Measurements from ENCODE around the gene DGKK. TPM values are rescaled to one million over a fixed set of nuclear protein-coding genes. Genes with fewer than 3 reads are reported as not detected.

Gene DGKK
- total and polyA plus RNA-seq, 2 of the 13 experiments (the other 11 are each of a cell fraction or from before 2014, with no cell fraction given), result 11.0 to 24.0 TPM

- TF ChIP-seq SOX6 (IDR thresholded peaks at IDR 0.05) (no peak), SOX6 (CRISPR knock-in tag; IDR thresholded peaks at IDR 0.05) (peak; percentile 68), MLXIP (CRISPR knock-in tag; IDR thresholded peaks at IDR 0.05; ENCODE audit: borderline replicate concordance) (no peak), SNRNP70 (IDR thresholded peaks at IDR 0.05; ENCODE audit: low read depth, low read length) (no peak), DRAP1 (CRISPR knock-in tag; IDR thresholded peaks at IDR 0.05) (peak; percentile 48), ELF3 (CRISPR knock-in tag; IDR thresholded peaks at IDR 0.05) (0 out of 2 replicates have a peak, but pooled peaks have one; percentile 16), EHMT2 (IDR thresholded peaks at IDR 0.05; ENCODE audit: borderline replicate concordance, low read depth, low read length) (0 out of 2 replicates have a peak, but pooled peaks have one; percentile 19), ZNF709 (CRISPR knock-in tag; IDR thresholded peaks at IDR 0.05) (no peak), SAP130 (CRISPR knock-in tag; IDR thresholded peaks at IDR 0.05; ENCODE audit: low read depth) (peak; percentile 17; the same call in 1 of the 2 replicates)
Measured at GRCh38 chrX:50432829-50433289, 37.8 kb downstream of the DGKK start (continued).

GRCh38 chrX:50431623-50432022, 39.0 kb downstream of the DGKK start:
- H2AFZ ChIP-seq (ENCODE audit: low read length), result no peak overlapping the region
- H3K27ac ChIP-seq (ENCODE audit: extremely low read length, insufficient read depth, low read length), result peak overlapping the region; percentile 87
- no CpG with 5 or more reads among the region's 3 CpGs for WGBS (ENCODE audit: low lambda C conversion rate)
- FAIRE-seq (peak; percentile 100), DNase-seq (ENCODE audit: low spot score) (peak; percentile 83), ATAC-seq (peak; percentile 63)
- peaks cover 79% of the 10 kb centered on the region for H3K4me1 ChIP-seq (ENCODE audit: insufficient read depth, low read length)
- H3K9ac ChIP-seq (ENCODE audit: insufficient read depth, low read depth, low read length), result peak overlapping the region; percentile 53
- H3K4me3 ChIP-seq (replicated peaks in 1 of 3; ENCODE audit: insufficient read depth in 1 of 3, low read depth in 2 of 3, low read length in 3 of 3), result peak overlapping the region; percentile 54 to 58 (median 58)
- in situ Hi-C loops (cut with HindIII; ENCODE audit: extremely low pct_ligation_motif_present, low pct_unique_long_range_greater_than_20kb) (no loop called here), intact Hi-C loops (cut with micrococcal nuclease; ENCODE audit: unreplicated experiment) (loop anchor here (2.0 to 5.0 kb wide), 2 partner anchors 15 to 41 kb away; partner anchors contain the start of gene DGKK)
- no peaks in the 10 kb centered on the region for H4K20me1 ChIP-seq (ENCODE audit: insufficient read depth, low read length)
- ChIA-PET CTCF (ENCODE audit: low intra/inter-chr PET ratio, low total read pairs) (no interaction called here), POLR2A (no interaction called here)
- peak overlapping the region; percentile 86 for H3K4me2 ChIP-seq (ENCODE audit: low read depth, low read length)
- no peaks in the 10 kb centered on the region for H3K36me3 ChIP-seq (replicated peaks in 1 of 2; ENCODE audit: control insufficient read depth in 1 of 2, insufficient read depth in 2 of 2, low read length in 2 of 2)
- no TSS peak for BruUV-seq (replicated peaks)
- no peaks in the 10 kb centered on the region for H3K9me3 ChIP-seq (ENCODE audit: low read length)
- peaks cover 30% of the 10 kb centered on the region for H3K79me2 ChIP-seq (ENCODE audit: insufficient read depth, low read length)
- no peaks in the 10 kb centered on the region for H3K27me3 ChIP-seq (ENCODE audit: control insufficient read depth in 1 of 2, insufficient read depth in 2 of 2, low read length in 2 of 2)
- TF ChIP-seq HDAC1 (CRISPR knock-in tag; IDR thresholded peaks at IDR 0.05), result peak; percentile 60; the same call in 1 of the 2 replicates
- no peak for TF ChIP-seq ZNF512 (CRISPR knock-in tag; IDR thresholded peaks at IDR 0.05)
- TF ChIP-seq KMT2B (CRISPR knock-in tag; IDR thresholded peaks at IDR 0.05), result 0 out of 2 replicates have a peak, but pooled peaks have one; percentile 16
- TF ChIP-seq ZFX (CRISPR knock-in tag; IDR thresholded peaks at IDR 0.05; ENCODE audit: low read depth), result no peak
- peak; percentile 48; the same call in 1 of the 2 replicates for TF ChIP-seq TBX2 (CRISPR knock-in tag; IDR thresholded peaks at IDR 0.05; ENCODE audit: borderline replicate concordance)
- TF ChIP-seq SALL1 (CRISPR knock-in tag; IDR thresholded peaks at IDR 0.05), result peak; percentile 61
- 0 out of 2 replicates have a peak, but pooled peaks have one; percentile 44 for TF ChIP-seq PHF21A (CRISPR knock-in tag; IDR thresholded peaks at IDR 0.05)
- no peak for TF ChIP-seq ZNF232 (CRISPR knock-in tag; IDR thresholded peaks at IDR 0.05; ENCODE audit: borderline replicate concordance)
- peak; percentile 43; the same call in 1 of the 2 replicates for TF ChIP-seq GATAD2A (CRISPR knock-in tag; IDR thresholded peaks at IDR 0.05)
- TF ChIP-seq MIXL1 (CRISPR knock-in tag; IDR thresholded peaks at IDR 0.05), result 0 out of 2 replicates have a peak, but pooled peaks have one; percentile 23
- TF ChIP-seq SMC3 (IDR thresholded peaks at IDR 0.05; ENCODE audit: low read length), result no peak
- TF ChIP-seq GFI1 (CRISPR knock-in tag; IDR thresholded peaks at IDR 0.05; ENCODE audit: borderline replicate concordance), result 0 out of 2 replicates have a peak, but pooled peaks have one; percentile 43
- peak; percentile 84 for TF ChIP-seq ADNP (CRISPR knock-in tag; IDR thresholded peaks at IDR 0.05)
